CD4-positive, alpha-beta T cell (primary cell): ENCODE measurements around the gene SLC44A1. TPM values are rescaled to one million over a fixed set of nuclear protein-coding genes. Genes with fewer than 3 reads are reported as not detected.

Experiments used
- ATAC-seq: fragments of 200-7000 bp; cut with Tn5 transposase; one replicate; pipeline ENCODE4 v1.10.0; 2022; ENCODE audit warnings: mild to moderate bottlenecking; ENCODE audit not compliant: poor library complexity
- CTCF ChIA-PET: fragments of 350-600 bp; sonication (Branson Sonifier 250); formaldehyde crosslinking; loops from one replicate; lab custom pipeline; 2021; ENCODE audit warnings: antibody characterized with exemption, inconsistent platforms; lab: Charles Lee
- POLR2A ChIA-PET: fragments of 350-600 bp; sonication (Branson Sonifier 250); formaldehyde crosslinking; loops from one replicate; lab custom pipeline; 2021; ENCODE audit warnings: antibody characterized with exemption, inconsistent platforms; lab: Charles Lee
- DNase-seq, 14 experiments: peaks; one replicate each; pipeline ENCODE4 v3.0.0-alpha.2; 2013 to 2020; ENCODE audit warnings: mixed read lengths in 2 of 14
- H3K27ac ChIP-seq, 2 donors: one replicate each; pipeline versions ENCODE4 v1.5.1 to v1.7.0; 2013; ENCODE audit warnings: low read length in 2 of 2, low read depth in 1 of 2, mild to moderate bottlenecking in 1 of 2
- H3K27me3 ChIP-seq, 2 experiments: 1 replicate in 1 of 2; 2 replicates in 1 of 2; pipeline versions ENCODE4 v1.6.1 to v1.7.0; 2013; ENCODE audit warnings: low read length in 2 of 2, control low read depth in 1 of 2, mild to moderate bottlenecking in 1 of 2, moderate library complexity in 1 of 2; ENCODE audit not compliant: insufficient read depth in 2 of 2, control insufficient read depth in 1 of 2
- H3K36me3 ChIP-seq: one replicate; pipeline ENCODE4 v1.6.1; 2013; ENCODE audit warnings: low read length, control low read depth; ENCODE audit not compliant: insufficient read depth
- H3K4me1 ChIP-seq: one replicate; pipeline ENCODE4 v1.6.1; 2013; ENCODE audit warnings: low read length, control low read depth; ENCODE audit not compliant: insufficient read depth
- H3K4me3 ChIP-seq: one replicate; pipeline ENCODE4 v1.5.1; 2013; ENCODE audit warnings: mild to moderate bottlenecking, low read length, moderate library complexity
- H3K9me3 ChIP-seq, 2 experiments: 1 replicate in 1 of 2; 2 replicates in 1 of 2; pipeline versions ENCODE4 v1.6.1 to v1.7.0; 2013; ENCODE audit warnings: low read length in 2 of 2, mild to moderate bottlenecking in 2 of 2, control low read depth in 1 of 2, moderate library complexity in 1 of 2; ENCODE audit not compliant: control insufficient read depth in 1 of 2, insufficient read depth in 1 of 2
- H3K27ac Mint-ChIP-seq: one replicate; pipeline ENCODE4 v1.8.0; 2020; ENCODE audit warnings: mixed read lengths
- H3K27me3 Mint-ChIP-seq: one replicate; pipeline ENCODE4 v1.8.0; 2021; ENCODE audit warnings: mixed read lengths
- H3K36me3 Mint-ChIP-seq: one replicate; pipeline ENCODE4 v1.8.0; 2021; ENCODE audit warnings: low read depth, mixed read lengths
- H3K4me1 Mint-ChIP-seq: one replicate; pipeline ENCODE4 v1.8.0; 2021; ENCODE audit warnings: low read depth, mixed read lengths
- H3K4me3 Mint-ChIP-seq: one replicate; pipeline ENCODE4 v1.8.0; 2020; ENCODE audit warnings: mild to moderate bottlenecking, mixed read lengths
- H3K9me3 Mint-ChIP-seq: one replicate; pipeline ENCODE4 v1.8.0; 2020; ENCODE audit warnings: mixed read lengths
- intact Hi-C, 2 experiments: fragments of 100-400 bp; cut with DNase I in 1 of 2; cut with micrococcal nuclease in 1 of 2; formaldehyde crosslinking; loops; one replicate each; pipeline versions ENCODE4 v1.15.1 to v1.9.0; 2023 to 2025; cut with DNase I, micrococcal nuclease
- total RNA-seq, 174 experiments: library from RNA in 2 of 174; stranded (reverse) in 2 of 174; gene quantifications; one replicate each; pipeline ENCODE4 v1.2.3 and lab custom pipeline; 2021 to 2026
- TF ChIP-seq, protein P1 (sequence below): fragments of 200-600 bp; IDR thresholded peaks from one replicate; pipeline ENCODE4 v1.8.0; 2022; ENCODE audit warnings: antibody characterized with exemption, mild to moderate bottlenecking

SLC44A1 gene
- total RNA-seq, 2 experiments from 2014 or later, result 5.1 to 5.9 TPM

DNA sequence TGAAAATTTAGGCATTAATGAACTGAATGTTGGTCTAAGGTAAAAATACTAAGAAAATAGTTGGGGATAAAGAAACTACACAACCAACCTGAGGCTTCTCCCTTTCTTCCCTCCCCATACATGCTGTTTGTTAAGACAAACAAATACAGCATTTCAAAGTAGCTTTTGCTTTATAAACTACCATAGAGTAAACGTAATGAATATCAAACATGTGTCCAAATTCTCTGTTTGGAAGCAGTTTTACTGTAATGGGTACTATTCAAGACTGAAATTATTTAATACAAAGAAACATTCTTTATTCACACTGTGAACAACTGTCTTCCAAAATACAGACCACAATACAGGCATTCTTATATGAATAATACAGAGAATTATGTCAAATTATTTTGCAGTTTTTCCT lies 52.0 kb downstream of the SLC44A1 start:
- no peaks in the 10 kb centered on the region for H3K9me3 ChIP-seq
- ChIA-PET POLR2A (no interaction called here), CTCF (no interaction called here)
- no peaks in the 10 kb centered on the region for H3K27me3 ChIP-seq
- peaks cover 15% of the 10 kb centered on the region for H3K4me1 Mint-ChIP-seq
- H3K36me3 Mint-ChIP-seq, result peaks cover 22% of the 10 kb centered on the region
- ATAC-seq, result no peak
- no peaks in the 10 kb centered on the region for H3K27me3 Mint-ChIP-seq
- DNase-seq, result no peak
- H3K9me3 Mint-ChIP-seq, result no peaks in the 10 kb centered on the region
- H3K4me1 ChIP-seq, result no peaks in the 10 kb centered on the region
- H3K4me3 Mint-ChIP-seq, result no peak overlapping the region
- H3K4me3 ChIP-seq, result no peak overlapping the region
- intact Hi-C loops, result no loop called here
- no peak overlapping the region for H3K27ac Mint-ChIP-seq
- H3K27ac ChIP-seq, result no peak overlapping the region
- H3K36me3 ChIP-seq, result peaks cover 9% of the 10 kb centered on the region
- TF ChIP-seq, protein P1, sequence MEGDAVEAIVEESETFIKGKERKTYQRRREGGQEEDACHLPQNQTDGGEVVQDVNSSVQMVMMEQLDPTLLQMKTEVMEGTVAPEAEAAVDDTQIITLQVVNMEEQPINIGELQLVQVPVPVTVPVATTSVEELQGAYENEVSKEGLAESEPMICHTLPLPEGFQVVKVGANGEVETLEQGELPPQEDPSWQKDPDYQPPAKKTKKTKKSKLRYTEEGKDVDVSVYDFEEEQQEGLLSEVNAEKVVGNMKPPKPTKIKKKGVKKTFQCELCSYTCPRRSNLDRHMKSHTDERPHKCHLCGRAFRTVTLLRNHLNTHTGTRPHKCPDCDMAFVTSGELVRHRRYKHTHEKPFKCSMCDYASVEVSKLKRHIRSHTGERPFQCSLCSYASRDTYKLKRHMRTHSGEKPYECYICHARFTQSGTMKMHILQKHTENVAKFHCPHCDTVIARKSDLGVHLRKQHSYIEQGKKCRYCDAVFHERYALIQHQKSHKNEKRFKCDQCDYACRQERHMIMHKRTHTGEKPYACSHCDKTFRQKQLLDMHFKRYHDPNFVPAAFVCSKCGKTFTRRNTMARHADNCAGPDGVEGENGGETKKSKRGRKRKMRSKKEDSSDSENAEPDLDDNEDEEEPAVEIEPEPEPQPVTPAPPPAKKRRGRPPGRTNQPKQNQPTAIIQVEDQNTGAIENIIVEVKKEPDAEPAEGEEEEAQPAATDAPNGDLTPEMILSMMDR, result no peak

DNA sequence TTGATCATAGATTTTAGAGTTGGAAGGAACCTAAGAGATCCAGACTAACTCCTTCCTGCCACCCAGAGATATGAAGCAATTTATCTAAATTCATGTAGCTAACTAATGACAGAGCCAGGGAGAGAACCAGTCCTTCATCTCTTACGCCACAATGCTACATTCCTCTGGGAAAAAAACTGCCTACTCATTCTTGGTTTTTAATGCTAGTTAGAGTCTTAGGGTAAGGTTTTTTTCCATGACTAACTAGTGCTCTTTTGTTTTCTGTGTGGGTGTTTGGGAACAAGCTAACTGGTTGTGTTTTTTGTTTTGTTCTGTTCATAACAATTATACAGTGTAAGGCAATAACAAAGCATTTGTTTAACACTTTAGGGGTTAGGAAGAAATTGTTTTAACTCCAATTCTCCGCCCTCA lies 52.4 kb downstream of the SLC44A1 start:
- CTCF ChIA-PET, result no interaction called here
- Mint-ChIP-seq H3K4me1 (peaks cover 11% of the 10 kb centered on the region), H3K27me3 (no peaks in the 10 kb centered on the region), H3K9me3 (no peaks in the 10 kb centered on the region), H3K27ac (no peak overlapping the region), H3K4me3 (no peak overlapping the region), H3K36me3 (peaks cover 25% of the 10 kb centered on the region)
- POLR2A ChIA-PET, result no interaction called here
- TF ChIP-seq, protein P1, result no peak
- no peaks in the 10 kb centered on the region for H3K4me1 ChIP-seq
- peaks cover 9% of the 10 kb centered on the region for H3K36me3 ChIP-seq
- H3K27me3 ChIP-seq, result no peaks in the 10 kb centered on the region
- no peak for ATAC-seq
- intact Hi-C loops, result no loop called here
- no peaks in the 10 kb centered on the region for H3K9me3 ChIP-seq
- H3K27ac ChIP-seq, result no peak overlapping the region
- DNase-seq, result peak in 2 of 14 experiments; percentile 13 to 24
- H3K4me3 ChIP-seq, result no peak overlapping the region

DNA sequence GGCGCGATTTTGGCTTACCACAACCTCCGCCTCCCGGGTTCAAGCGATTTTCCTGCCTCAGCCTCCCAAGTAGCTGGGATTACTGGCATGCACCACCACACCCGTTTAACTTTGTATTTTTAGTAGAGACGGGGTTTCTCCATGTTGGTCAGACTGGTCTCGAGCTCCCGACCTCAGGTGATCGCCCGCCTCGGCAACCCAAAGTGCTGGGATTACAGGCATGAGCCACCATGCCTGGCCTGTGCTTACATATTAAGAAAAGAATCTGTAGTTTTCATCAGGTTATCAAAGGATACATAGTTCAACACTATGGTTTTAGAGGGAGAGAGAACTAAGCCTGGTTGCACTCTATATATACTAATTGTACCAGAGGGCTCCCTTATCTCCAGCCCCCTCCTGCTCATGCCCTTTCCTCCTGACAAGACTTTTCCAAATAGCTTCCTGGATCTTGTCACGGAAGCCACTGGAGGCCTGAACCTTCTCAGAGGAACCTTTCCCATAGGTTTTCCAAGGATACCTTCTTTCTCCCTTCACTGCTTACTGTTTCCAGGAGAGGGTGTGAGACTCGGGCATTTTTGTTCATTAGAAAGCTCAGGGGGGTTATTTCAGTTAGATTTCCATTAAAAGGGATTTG lies 53.1 kb downstream of the SLC44A1 start:
- ChIA-PET POLR2A (interaction anchor here (0.6 kb wide), 1 partner anchor 10 kb away, joined by 3 read pairs; no protein-coding TSS in a partner anchor), CTCF (no interaction called here)
- no peaks in the 10 kb centered on the region for H3K9me3 Mint-ChIP-seq
- TF ChIP-seq, protein P1, result no peak
- H3K27me3 Mint-ChIP-seq, result no peaks in the 10 kb centered on the region
- ATAC-seq (no peak), DNase-seq (no peak)
- no peak overlapping the region for H3K27ac Mint-ChIP-seq
- H3K4me3 Mint-ChIP-seq, result no peak overlapping the region
- peaks cover 30% of the 10 kb centered on the region for H3K36me3 Mint-ChIP-seq
- Histone ChIP-seq H3K9me3 (no peaks in the 10 kb centered on the region), H3K27me3 (no peaks in the 10 kb centered on the region), H3K4me1 (no peaks in the 10 kb centered on the region), H3K27ac (no peak overlapping the region), H3K4me3 (no peak overlapping the region), H3K36me3 (peaks cover 9% of the 10 kb centered on the region)
- intact Hi-C loops, result no loop called here
- peaks cover 9% of the 10 kb centered on the region for H3K4me1 Mint-ChIP-seq
